Measurements from ENCODE around the gene SHROOM1.

GRCh38 chr5:132832612-132833011 lies 2.2 kb upstream of the SHROOM1 start:
- TF ChIP-seq MAX (IDR thresholded peaks at IDR 0.05) (no peak), REST (IDR thresholded peaks at IDR 0.05; ENCODE audit: low read depth) (no peak), TAF1 (IDR thresholded peaks at IDR 0.05; ENCODE audit: low read depth) (no peak), EP300 (IDR thresholded peaks at IDR 0.05; ENCODE audit: borderline replicate concordance) (no peak), EGR1 (IDR thresholded peaks at IDR 0.05) (no peak), CEBPB (IDR thresholded peaks at IDR 0.05) (no peak), USF1 (IDR thresholded peaks at IDR 0.05) (no peak), RAD21 (IDR thresholded peaks at IDR 0.05; ENCODE audit: low read depth) (no peak)

Measured in Ishikawa (cell line).